HG03095 (cell line): ENCODE results near the gene JPH3.

Experiments
- ATAC-seq: cut with Tn5 transposase; IDR thresholded peaks from one replicate; pipeline ENCODE4 v1.9.1; 2021; ENCODE audit warnings: moderate library complexity; ENCODE audit not compliant: unreplicated experiment

Gene JPH3

DNA sequence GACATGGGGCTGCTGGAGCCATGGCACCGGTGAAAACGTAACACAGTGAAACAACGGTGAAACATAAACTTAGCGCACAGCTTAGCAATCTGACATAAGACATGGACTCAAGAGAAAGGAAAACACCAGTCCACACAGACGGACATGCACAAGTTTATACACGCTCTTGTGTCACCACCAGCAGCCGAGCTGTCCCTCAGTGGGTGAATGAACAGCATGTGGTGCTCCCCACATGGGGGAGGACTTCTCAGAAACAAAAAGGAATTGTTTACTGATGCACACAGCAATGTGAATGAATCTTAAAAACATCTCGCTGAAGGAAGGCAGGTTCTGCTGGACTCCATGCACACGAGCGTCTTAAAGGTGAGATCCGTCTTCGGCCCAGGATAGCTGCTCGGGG, 129.3 kb downstream of the JPH3 start:
- no peak for ATAC-seq

- ATAC-seq = no peak
Measured at GRCh38 chr16:87733190-87733589, 130.9 kb downstream of the JPH3 start.

- no peak for ATAC-seq
Measured at GRCh38 chr16:87734644-87735043, 132.3 kb downstream of the JPH3 start.

DNA sequence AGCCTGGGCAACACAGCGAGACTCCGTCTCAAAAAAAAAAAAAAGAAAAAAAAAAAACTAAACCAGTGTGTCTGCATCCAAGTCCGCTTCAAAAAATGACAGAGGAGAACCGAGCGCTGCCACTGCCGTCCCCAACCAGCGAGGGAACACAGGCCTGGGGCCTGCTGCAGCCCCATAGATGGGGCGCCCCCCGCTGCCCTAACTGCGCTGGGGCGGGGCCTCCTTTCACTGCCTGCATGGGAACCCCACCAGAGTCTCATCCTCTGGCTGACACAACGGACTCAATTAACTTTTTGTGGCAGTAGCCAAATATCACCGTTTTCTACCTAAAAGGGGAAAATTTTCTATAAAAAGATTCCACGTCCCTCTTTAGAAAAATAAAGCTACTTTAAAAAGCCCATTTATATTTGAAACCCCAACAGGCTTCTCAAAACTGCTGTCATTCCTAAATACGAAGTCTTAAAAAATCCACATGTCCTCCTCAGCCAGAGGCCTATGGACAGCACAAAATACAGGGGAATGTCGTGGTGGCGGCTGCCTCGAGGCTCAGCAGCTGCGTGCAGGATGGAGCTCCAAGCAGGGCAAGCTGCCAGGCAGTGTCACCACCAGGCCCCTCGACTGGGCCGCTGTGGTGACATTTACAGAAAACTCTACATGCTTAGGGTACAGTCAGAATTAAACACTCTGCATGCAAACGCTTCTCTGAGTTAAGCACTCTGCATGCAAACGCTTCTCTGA, 133.1 kb downstream of the JPH3 start:
- ATAC-seq = no peak

- no peak for ATAC-seq
Measured at GRCh38 chr16:87736008-87736382, 133.7 kb downstream of the JPH3 start.

- no peak for ATAC-seq
Measured at GRCh38 chr16:87739801-87740200, 137.5 kb downstream of the JPH3 start.

- ATAC-seq = no peak
Measured at GRCh38 chr16:87740441-87740840, 138.1 kb downstream of the JPH3 start.

DNA sequence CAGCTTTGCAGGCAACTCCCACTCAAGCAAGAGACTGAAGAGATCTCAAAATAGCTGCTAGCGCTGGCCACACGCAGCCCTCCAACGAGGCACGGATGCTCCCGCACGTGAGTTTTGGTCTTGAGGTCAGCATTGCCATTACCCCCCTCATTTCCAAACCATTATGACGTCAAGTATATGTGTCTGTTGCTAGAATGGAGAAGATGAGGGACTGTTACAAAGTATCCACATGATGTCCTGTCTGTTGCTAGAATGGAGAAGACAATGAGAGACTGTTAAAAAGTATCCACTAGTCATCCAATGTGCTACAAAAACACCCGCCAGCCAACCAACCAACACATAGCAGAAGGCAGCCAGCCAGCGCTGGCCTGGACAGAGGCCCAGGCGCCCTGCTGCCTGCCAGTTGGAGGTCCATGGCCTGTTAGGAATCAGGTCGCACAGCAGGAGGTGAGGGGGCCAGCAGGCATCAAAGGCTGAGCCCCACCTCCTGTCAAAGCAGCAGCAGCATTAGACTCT, 138.7 kb downstream of the JPH3 start:
- no peak for ATAC-seq

- no peak for ATAC-seq
Measured at GRCh38 chr16:87741700-87742415, 139.6 kb downstream of the JPH3 start.

- ATAC-seq = no peak
Measured at GRCh38 chr16:87742781-87743490, 140.6 kb downstream of the JPH3 start.

DNA sequence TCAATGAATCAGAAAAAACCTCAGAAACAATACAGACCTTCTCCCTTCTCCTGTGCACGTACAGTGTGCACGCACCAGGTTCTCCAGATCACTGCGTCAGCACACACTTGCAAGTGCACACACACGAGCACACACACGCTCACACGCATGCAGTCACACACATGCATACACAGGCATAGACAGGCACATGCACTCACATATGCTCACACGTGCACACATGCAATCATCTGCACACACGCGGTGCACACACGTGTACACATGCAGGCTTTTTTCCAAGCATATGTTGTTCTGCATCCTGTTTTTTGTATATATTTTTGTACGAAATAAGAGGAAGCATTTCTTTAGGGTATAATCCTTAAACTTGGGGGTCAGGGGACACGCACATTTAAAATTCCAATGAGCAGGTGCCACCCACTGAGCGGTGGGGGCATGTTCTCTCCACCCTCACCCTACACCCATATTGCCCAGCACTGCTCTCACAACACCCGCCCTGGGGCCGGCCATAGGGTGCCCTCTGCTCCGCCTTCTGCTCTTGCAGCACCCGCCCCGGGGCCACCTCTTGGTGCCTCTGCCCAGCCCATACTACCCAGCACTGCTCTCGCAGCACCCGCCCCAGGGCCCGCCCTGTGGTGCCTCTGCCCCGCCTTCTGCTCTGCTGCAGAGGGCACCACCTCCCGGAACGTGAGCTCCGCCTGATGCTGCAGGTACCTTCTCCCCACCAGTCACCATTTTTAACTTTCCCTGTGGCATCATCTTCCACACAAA, 142.6 kb downstream of the JPH3 start:
- ATAC-seq = no peak

DNA sequence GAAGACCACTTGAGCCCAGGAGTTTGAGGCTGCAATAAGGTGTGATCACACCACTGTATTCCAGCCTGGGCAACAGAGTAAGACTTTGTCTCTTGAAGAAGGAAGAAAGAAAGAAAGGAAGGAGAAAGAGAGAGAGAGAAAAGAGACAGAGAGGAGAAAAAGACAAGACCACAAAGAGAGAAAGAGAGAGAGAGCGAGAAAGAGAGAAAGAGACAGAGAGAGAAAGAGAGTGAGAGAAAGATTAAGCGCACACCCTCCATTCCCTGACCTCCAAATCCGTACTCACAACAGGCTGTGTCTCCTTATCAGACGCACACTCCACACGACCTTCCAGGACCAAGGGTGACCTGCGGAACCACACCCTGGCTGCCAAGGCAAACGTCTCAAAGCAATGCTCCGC, 143.9 kb downstream of the JPH3 start:
- ATAC-seq = no peak
